Measurements from ENCODE around the gene OSBP2.

Gene OSBP2

GRCh38 chr22:30777587-30777986 lies 82.9 kb downstream of the OSBP2 start:
- peak; percentile 6 for DNase-seq (ENCODE audit: low read depth, low spot score)
- TF ChIP-seq CTCF (IDR thresholded peaks at IDR 0.05; ENCODE audit: low read depth, low read length), result no peak
- H3K4me3 ChIP-seq (ENCODE audit: low read depth, low read length), result no peak overlapping the region
- in situ Hi-C loops (cut with HindIII; ENCODE audit: low sequenced_read_pairs), result no loop called here

GRCh38 chr22:30778261-30778660 lies 83.6 kb downstream of the OSBP2 start:
- no peak for TF ChIP-seq CTCF (IDR thresholded peaks at IDR 0.05; ENCODE audit: low read depth, low read length)
- in situ Hi-C loops (cut with HindIII; ENCODE audit: low sequenced_read_pairs), result no loop called here
- no peak overlapping the region for H3K4me3 ChIP-seq (ENCODE audit: low read depth, low read length)
- no peak for DNase-seq (ENCODE audit: low read depth, low spot score)

- in situ Hi-C loops (cut with HindIII; ENCODE audit: low sequenced_read_pairs), result no loop called here
- TF ChIP-seq CTCF (IDR thresholded peaks at IDR 0.05; ENCODE audit: low read depth, low read length), result no peak
- H3K4me3 ChIP-seq (ENCODE audit: low read depth, low read length), result no peak overlapping the region
- DNase-seq (ENCODE audit: low read depth, low spot score), result no peak
Measured at GRCh38 chr22:30780026-30780425, 85.4 kb downstream of the OSBP2 start.

GRCh38 chr22:30781271-30781875 lies 86.7 kb downstream of the OSBP2 start:
- DNase-seq (ENCODE audit: low read depth, low spot score), result peak; percentile 36
- in situ Hi-C loops (cut with HindIII; ENCODE audit: low sequenced_read_pairs), result no loop called here
- no peak for TF ChIP-seq CTCF (IDR thresholded peaks at IDR 0.05; ENCODE audit: low read depth, low read length)
- no peak overlapping the region for H3K4me3 ChIP-seq (ENCODE audit: low read depth, low read length)

- in situ Hi-C loops (cut with HindIII; ENCODE audit: low sequenced_read_pairs), result no loop called here
Measured at GRCh38 chr22:30782613-30783012, 87.9 kb downstream of the OSBP2 start.

GRCh38 chr22:30783021-30783420 lies 88.3 kb downstream of the OSBP2 start:
- in situ Hi-C loops (cut with HindIII; ENCODE audit: low sequenced_read_pairs), result no loop called here
- H3K4me3 ChIP-seq (ENCODE audit: low read depth, low read length), result no peak overlapping the region
- no peak for DNase-seq (ENCODE audit: low read depth, low spot score)
- no peak for TF ChIP-seq CTCF (IDR thresholded peaks at IDR 0.05; ENCODE audit: low read depth, low read length)

More at GRCh38 chr22:30782613-30783012, 87.9 kb downstream of the OSBP2 start:
- H3K4me3 ChIP-seq (ENCODE audit: low read depth, low read length), result no peak overlapping the region
- DNase-seq (ENCODE audit: low read depth, low spot score), result no peak
- no peak for TF ChIP-seq CTCF (IDR thresholded peaks at IDR 0.05; ENCODE audit: low read depth, low read length)
